Activated CD4-positive, CD25-positive, alpha-beta regulatory T cell treated with anti-CD3 and anti-CD28 coated beads, Interleukin-2, amount 50 U/mL, for 24 hours (primary cell): Measurements from ENCODE around the gene MEIOB.
"Not testable (repeated sequence)": the region's sequence is repeated elsewhere in the genome, so short reads cannot be mapped to it uniquely, and the experiment has no call there.

Experiments used
- ATAC-seq, 2 donors: fragments of 150-1000 bp; cut with Tn5 transposase; one replicate each; pipeline ENCODE4 v1.10.0; 2021; ENCODE audit warnings: mild to moderate bottlenecking in 1 of 2, moderate library complexity in 1 of 2

The MEIOB gene

GRCh38 chr16:1807626-1808025, 64.3 kb downstream of the MEIOB start:
- ATAC-seq, result no peak

GRCh38 chr16:1800701-1801100, 71.3 kb downstream of the MEIOB start:
- no peak for ATAC-seq

- not testable (repeated sequence) for ATAC-seq
These were observed 72.7 kb downstream of the MEIOB start for GRCh38 chr16:1799263-1799662.

GRCh38 chr16:1794908-1795666, 76.9 kb downstream of the MEIOB start:
- ATAC-seq, result no peak

GRCh38 chr16:1794221-1794871, 77.6 kb downstream of the MEIOB start:
- no peak for ATAC-seq

GRCh38 chr16:1793578-1794220, 78.3 kb downstream of the MEIOB start, which contains the start of gene IGFALS:
IGFALS (minus strand) TSS chr16:1793705; CDS start chr16:1793652, 53 bp downstream.
- no peak for ATAC-seq

- no peak for ATAC-seq
These were observed 79.0 kb downstream of the MEIOB start for GRCh38 chr16:1792836-1793577.

- no peak for ATAC-seq
These were observed 79.8 kb downstream of the MEIOB start for GRCh38 chr16:1791943-1792812.

GRCh38 chr16:1791256-1791942, 80.6 kb downstream of the MEIOB start:
- ATAC-seq, result no peak

GRCh38 chr16:1790611-1791255, 81.2 kb downstream of the MEIOB start:
- no peak for ATAC-seq

GRCh38 chr16:1790261-1790610, 81.7 kb downstream of the MEIOB start:
- ATAC-seq, result no peak

- no peak for ATAC-seq
These were observed 82.3 kb downstream of the MEIOB start for GRCh38 chr16:1789643-1790045.

- no peak for ATAC-seq
These were observed 83.3 kb downstream of the MEIOB start for GRCh38 chr16:1788708-1789100.

GRCh38 chr16:1788095-1788707, 83.8 kb downstream of the MEIOB start:
- ATAC-seq, result no peak

- ATAC-seq, result no peak
These were observed 84.5 kb downstream of the MEIOB start for GRCh38 chr16:1787322-1788094.

- ATAC-seq, result no peak
These were observed 85.0 kb downstream of the MEIOB start for GRCh38 chr16:1787056-1787321.

GRCh38 chr16:1786242-1787055, 85.5 kb downstream of the MEIOB start:
- ATAC-seq, result no peak

- ATAC-seq, result no peak
These were observed 86.2 kb downstream of the MEIOB start for GRCh38 chr16:1785846-1786170.
